Activated CD4-positive, alpha-beta T cell treated with anti-CD3 and anti-CD28 coated beads for 36 hours (primary cell): ENCODE results near the gene ACTG2. TPM values are rescaled to one million over a fixed set of nuclear protein-coding genes. Genes with fewer than 3 reads are reported as not detected.

Source experiments
- ATAC-seq: fragments of 200-7000 bp; cut with Tn5 transposase; one replicate; pipeline ENCODE4 v1.10.0; 2021; ENCODE audit warnings: mild to moderate bottlenecking, moderate library complexity
- CTCF ChIA-PET: fragments of 350-600 bp; sonication (Branson Sonifier 250); formaldehyde crosslinking; loops from one replicate; lab custom pipeline; 2021; ENCODE audit warnings: antibody characterized with exemption; lab: Charles Lee
- POLR2A ChIA-PET: fragments of 350-600 bp; sonication (Branson Sonifier 250); formaldehyde crosslinking; loops from one replicate; lab custom pipeline; 2021; ENCODE audit warnings: antibody characterized with exemption, inconsistent platforms; lab: Charles Lee
- DNase-seq: peaks from one replicate; pipeline ENCODE4 v3.0.0-alpha.2; 2020
- H3K27ac Mint-ChIP-seq: one replicate; pipeline ENCODE4 v1.8.0; 2021; ENCODE audit warnings: mixed read lengths
- H3K27me3 Mint-ChIP-seq: one replicate; pipeline ENCODE4 v1.8.0; 2021; ENCODE audit warnings: mixed read lengths
- H3K36me3 Mint-ChIP-seq: one replicate; pipeline ENCODE4 v1.8.0; 2021; ENCODE audit warnings: low read depth, mixed read lengths
- H3K4me1 Mint-ChIP-seq: one replicate; pipeline ENCODE4 v1.8.0; 2021; ENCODE audit warnings: mixed read lengths
- H3K4me3 Mint-ChIP-seq: one replicate; pipeline ENCODE4 v1.8.0; 2021; ENCODE audit warnings: mild to moderate bottlenecking, moderate library complexity, mixed read lengths
- H3K9me3 Mint-ChIP-seq: one replicate; pipeline ENCODE4 v1.8.0; 2021; ENCODE audit warnings: low read depth, mixed read lengths
- intact Hi-C, 2 experiments: fragments of 100-400 bp; cut with DNase I in 1 of 2; cut with micrococcal nuclease in 1 of 2; formaldehyde crosslinking; loops; one replicate each; pipeline versions ENCODE4 v1.14.2 to v1.15.1; 2022 to 2024; cut with DNase I, micrococcal nuclease
- total RNA-seq, 2 experiments: library from RNA; stranded (reverse); gene quantifications; one replicate each; pipeline ENCODE4 v1.2.3, GENCODE V29; 2021

Gene ACTG2
- total RNA-seq, 2 experiments from 2014 or later, result 0.14 TPM; not detected in 1

GRCh38 chr2:73914667-73915066 lies 21.9 kb downstream of the ACTG2 start:
- CTCF ChIA-PET, result no interaction called here
- DNase-seq, result no peak
- no peak for ATAC-seq
- intact Hi-C loops, result no loop called here
- Mint-ChIP-seq H3K27me3 (no peaks in the 10 kb centered on the region), H3K27ac (no peak overlapping the region), H3K36me3 (no peaks in the 10 kb centered on the region), H3K9me3 (no peaks in the 10 kb centered on the region), H3K4me3 (no peak overlapping the region), H3K4me1 (no peaks in the 10 kb centered on the region)
- POLR2A ChIA-PET, result no interaction called here

GRCh38 chr2:73915437-73915993 lies 22.7 kb downstream of the ACTG2 start:
- POLR2A ChIA-PET, result no interaction called here
- Mint-ChIP-seq H3K27ac (no peak overlapping the region), H3K4me3 (no peak overlapping the region), H3K36me3 (no peaks in the 10 kb centered on the region), H3K4me1 (no peaks in the 10 kb centered on the region), H3K9me3 (no peaks in the 10 kb centered on the region), H3K27me3 (no peaks in the 10 kb centered on the region)
- CTCF ChIA-PET, result no interaction called here
- intact Hi-C loops, result no loop called here
- DNase-seq (no peak), ATAC-seq (no peak)

DNA sequence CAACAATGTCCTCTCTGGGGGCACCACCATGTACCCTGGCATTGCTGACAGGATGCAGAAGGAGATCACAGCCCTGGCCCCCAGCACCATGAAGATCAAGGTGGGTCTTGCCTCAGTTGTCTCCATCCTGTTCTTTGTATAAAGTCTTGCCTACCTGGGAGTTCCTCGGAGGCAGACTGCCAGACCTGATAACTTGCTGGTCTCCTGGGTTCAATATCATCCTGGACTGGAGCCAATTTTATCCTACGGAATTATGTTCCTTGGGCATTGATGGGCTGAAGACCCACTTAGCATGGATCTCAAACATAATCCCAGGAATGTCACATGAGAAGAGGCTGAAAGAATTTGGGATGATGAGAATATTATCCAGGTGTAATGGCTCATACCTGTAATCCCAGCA lies 23.9 kb downstream of the ACTG2 start:
- Mint-ChIP-seq H3K4me3 (no peak overlapping the region), H3K36me3 (no peaks in the 10 kb centered on the region), H3K9me3 (no peaks in the 10 kb centered on the region), H3K27me3 (no peaks in the 10 kb centered on the region), H3K4me1 (peaks cover 4% of the 10 kb centered on the region), H3K27ac (no peak overlapping the region)
- POLR2A ChIA-PET, result no interaction called here
- CTCF ChIA-PET, result interaction anchor here (0.6 kb wide), 1 partner anchor 340 kb away, joined by 4 read pairs; no protein-coding TSS in a partner anchor
- ATAC-seq (no peak), DNase-seq (no peak)
- intact Hi-C loops, result no loop called here

DNA sequence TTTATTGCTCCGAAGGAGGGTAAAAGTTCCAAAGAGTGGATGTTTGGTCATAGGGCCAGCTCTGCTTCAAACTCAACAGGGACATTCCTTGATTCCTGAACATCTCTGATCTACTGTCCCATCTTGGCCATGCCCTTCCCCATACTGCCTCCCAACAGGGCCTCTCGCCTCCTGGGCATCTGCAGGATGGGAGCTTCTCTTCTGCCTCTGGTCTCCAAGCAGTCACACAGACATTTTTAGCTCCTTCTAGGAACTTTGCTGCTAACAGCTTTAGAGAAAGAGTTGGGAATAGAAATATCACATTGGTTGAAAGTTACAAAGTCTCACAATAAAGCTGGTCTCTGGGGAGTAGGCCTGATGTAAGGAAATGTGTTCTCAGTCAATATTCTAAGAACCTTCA lies 24.5 kb downstream of the ACTG2 start:
- intact Hi-C loops, result no loop called here
- no peak for ATAC-seq
- Mint-ChIP-seq H3K4me1 (peaks cover 4% of the 10 kb centered on the region), H3K36me3 (no peaks in the 10 kb centered on the region), H3K4me3 (no peak overlapping the region), H3K27ac (no peak overlapping the region), H3K27me3 (no peaks in the 10 kb centered on the region), H3K9me3 (no peaks in the 10 kb centered on the region)
- CTCF ChIA-PET, result interaction anchor here (0.7 kb wide), 1 partner anchor 41 kb away, joined by 3 read pairs; no protein-coding TSS in a partner anchor
- POLR2A ChIA-PET, result no interaction called here
- DNase-seq, result no peak

GRCh38 chr2:73917696-73918207 lies 24.9 kb downstream of the ACTG2 start:
- DNase-seq, result no peak
- no peaks in the 10 kb centered on the region for H3K36me3 Mint-ChIP-seq
- ChIA-PET CTCF (interaction anchor here (0.7 kb wide), 1 partner anchor 41 kb away, joined by 3 read pairs; no protein-coding TSS in a partner anchor), POLR2A (no interaction called here)
- H3K27ac Mint-ChIP-seq, result no peak overlapping the region
- H3K4me3 Mint-ChIP-seq, result no peak overlapping the region
- H3K4me1 Mint-ChIP-seq, result peaks cover 4% of the 10 kb centered on the region
- ATAC-seq, result no peak
- H3K27me3 Mint-ChIP-seq, result no peaks in the 10 kb centered on the region
- no peaks in the 10 kb centered on the region for H3K9me3 Mint-ChIP-seq
- intact Hi-C loops, result no loop called here

DNA sequence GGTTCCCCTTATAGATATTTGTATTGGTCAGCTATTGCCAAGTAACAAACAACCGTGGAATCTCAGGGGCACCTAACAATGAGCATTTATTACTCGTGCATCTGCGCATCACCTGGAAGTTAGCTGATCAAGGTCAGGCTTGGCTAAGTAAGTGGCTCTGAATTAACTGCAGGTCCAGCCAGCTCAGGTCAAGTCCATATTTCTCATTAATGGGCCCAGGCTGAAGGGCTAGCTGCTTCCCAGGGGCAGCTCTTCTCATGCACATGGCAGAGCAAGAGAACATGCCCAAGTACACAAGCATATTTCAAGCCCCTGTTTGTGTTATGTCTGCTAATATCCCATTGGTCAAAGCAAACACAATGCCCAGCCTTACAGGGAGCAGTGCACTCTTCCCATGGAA lies 26.0 kb downstream of the ACTG2 start:
- Mint-ChIP-seq H3K4me1 (peaks cover 4% of the 10 kb centered on the region), H3K27ac (no peak overlapping the region), H3K9me3 (no peaks in the 10 kb centered on the region), H3K36me3 (no peaks in the 10 kb centered on the region), H3K27me3 (no peaks in the 10 kb centered on the region), H3K4me3 (no peak overlapping the region)
- ChIA-PET POLR2A (no interaction called here), CTCF (interaction anchor here (0.6 to 1.2 kb wide), 2 partner anchors 73 to 233 kb away, joined by 3 read pairs; no protein-coding TSS in a partner anchor)
- intact Hi-C loops, result no loop called here
- no peak for ATAC-seq
- no peak for DNase-seq

DNA sequence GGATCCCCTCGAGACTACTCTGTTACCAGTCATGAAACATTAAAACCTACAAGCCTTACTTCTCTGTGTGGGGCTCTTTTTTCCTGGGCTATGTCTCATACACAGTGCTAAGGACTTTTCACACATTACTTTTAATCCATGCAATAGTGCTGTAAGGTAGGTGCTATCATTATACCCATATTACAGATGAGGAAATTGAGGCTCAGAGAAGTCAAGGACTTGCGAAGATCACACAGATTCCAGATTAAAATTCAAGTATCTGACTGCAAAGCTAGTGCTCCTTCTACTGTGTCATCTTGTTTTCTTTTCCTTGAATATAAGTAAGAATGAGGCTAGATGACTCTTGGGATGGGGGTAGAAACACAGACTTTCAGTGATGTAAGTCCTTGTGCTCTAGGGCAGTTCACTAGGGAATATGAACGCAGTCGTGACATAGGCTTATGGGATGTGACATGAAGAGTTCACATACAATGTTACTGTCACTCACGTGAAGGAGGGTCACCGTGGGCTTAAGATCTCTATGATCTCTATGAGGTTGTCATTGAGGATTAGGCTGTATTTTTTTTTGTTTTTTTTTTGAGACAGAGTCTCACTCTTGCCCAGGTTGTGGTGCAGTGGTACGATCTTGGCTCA lies 26.9 kb downstream of the ACTG2 start:
- intact Hi-C loops, result loop anchor here in 1 of 2 experiments (10.0 kb wide), 1 partner anchor 685 kb away; the partner anchor contains the start of genes CCT7 and PRADC1
- ChIA-PET CTCF (no interaction called here), POLR2A (no interaction called here)
- ATAC-seq (no peak), DNase-seq (no peak)
- Mint-ChIP-seq H3K9me3 (no peaks in the 10 kb centered on the region), H3K4me1 (peaks cover 4% of the 10 kb centered on the region), H3K36me3 (no peaks in the 10 kb centered on the region), H3K4me3 (no peak overlapping the region), H3K27ac (no peak overlapping the region), H3K27me3 (no peaks in the 10 kb centered on the region)

DNA sequence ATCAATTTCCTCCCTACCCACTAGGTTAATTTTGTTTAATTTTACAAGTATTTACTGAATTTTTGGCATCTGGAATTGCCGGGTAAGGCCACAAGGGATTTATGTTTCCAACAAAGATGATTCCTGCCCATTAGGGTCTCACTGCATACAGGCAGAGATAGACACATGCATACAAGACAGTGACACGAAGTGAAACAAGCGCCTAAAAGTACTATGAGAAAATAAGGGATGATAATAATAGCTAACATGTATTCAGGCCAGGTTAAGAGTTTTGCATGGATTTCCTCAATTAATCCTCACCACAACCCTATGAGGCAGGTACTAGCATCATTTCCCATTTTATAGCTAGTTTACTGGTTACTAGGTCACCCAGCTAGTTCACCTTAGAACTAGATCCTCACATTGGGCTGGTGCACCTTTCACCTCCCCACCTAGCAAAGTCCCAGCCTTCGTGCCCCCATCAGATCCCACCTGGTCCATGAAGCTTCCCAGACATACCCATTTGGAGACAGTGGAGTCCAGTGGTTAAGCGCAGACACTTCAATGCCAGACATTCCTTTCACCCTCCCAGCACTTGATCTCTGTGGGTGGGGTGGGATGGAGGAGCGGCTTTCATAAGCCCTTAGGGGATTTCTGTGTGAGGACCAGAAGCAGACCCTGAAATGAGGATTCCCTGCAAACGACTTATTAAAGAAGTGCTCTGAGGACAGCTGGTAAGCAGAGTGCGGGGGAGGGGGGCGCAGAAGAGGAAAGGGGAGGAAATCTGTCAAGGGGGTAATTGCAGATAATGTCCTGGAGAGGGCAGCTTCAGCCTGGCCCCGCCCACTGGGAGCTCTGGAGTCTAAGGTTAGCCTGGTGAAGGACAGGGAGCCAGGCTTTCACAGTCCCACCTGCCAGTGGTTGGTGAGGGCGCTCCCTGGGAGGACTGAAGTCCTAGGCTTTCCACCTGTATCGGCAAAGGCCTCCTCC lies 28.1 kb downstream of the ACTG2 start:
- DNase-seq, result peak; percentile 74
- Mint-ChIP-seq H3K27ac (no peak overlapping the region), H3K4me1 (peaks cover 9% of the 10 kb centered on the region), H3K4me3 (no peak overlapping the region), H3K9me3 (no peaks in the 10 kb centered on the region), H3K36me3 (no peaks in the 10 kb centered on the region), H3K27me3 (no peaks in the 10 kb centered on the region)
- POLR2A ChIA-PET, result interaction anchor here (0.7 kb wide), 1 partner anchor 92 kb away, joined by 4 read pairs; no protein-coding TSS in a partner anchor
- CTCF ChIA-PET, result interaction anchor here (0.7 to 1.7 kb wide), 5 partner anchors 26 to 97 kb away, joined by 3 to 6 read pairs (median 4); no protein-coding TSS in a partner anchor
- peak; percentile 85 for ATAC-seq
- intact Hi-C loops, result loop anchor here in 1 of 2 experiments (10.0 kb wide), 1 partner anchor 686 kb away; the partner anchor contains the start of genes CCT7 and PRADC1

GRCh38 chr2:73921581-73921980 lies 28.8 kb downstream of the ACTG2 start:
- no peaks in the 10 kb centered on the region for H3K27me3 Mint-ChIP-seq
- H3K27ac Mint-ChIP-seq, result no peak overlapping the region
- no peak for ATAC-seq
- ChIA-PET POLR2A (interaction anchor here (0.5 to 0.7 kb wide), 2 partner anchors 93 to 158 kb away, joined by 3 to 4 read pairs; no protein-coding TSS in a partner anchor), CTCF (interaction anchor here (0.7 to 1.7 kb wide), 3 partner anchors 56 to 97 kb away, joined by 3 to 6 read pairs (median 4); no protein-coding TSS in a partner anchor)
- intact Hi-C loops, result loop anchor here in 1 of 2 experiments (10.0 kb wide), 1 partner anchor 687 kb away; the partner anchor contains the start of genes CCT7 and PRADC1
- no peaks in the 10 kb centered on the region for H3K9me3 Mint-ChIP-seq
- H3K36me3 Mint-ChIP-seq, result no peaks in the 10 kb centered on the region
- DNase-seq, result no peak
- H3K4me3 Mint-ChIP-seq, result no peak overlapping the region
- peaks cover 14% of the 10 kb centered on the region for H3K4me1 Mint-ChIP-seq

DNA sequence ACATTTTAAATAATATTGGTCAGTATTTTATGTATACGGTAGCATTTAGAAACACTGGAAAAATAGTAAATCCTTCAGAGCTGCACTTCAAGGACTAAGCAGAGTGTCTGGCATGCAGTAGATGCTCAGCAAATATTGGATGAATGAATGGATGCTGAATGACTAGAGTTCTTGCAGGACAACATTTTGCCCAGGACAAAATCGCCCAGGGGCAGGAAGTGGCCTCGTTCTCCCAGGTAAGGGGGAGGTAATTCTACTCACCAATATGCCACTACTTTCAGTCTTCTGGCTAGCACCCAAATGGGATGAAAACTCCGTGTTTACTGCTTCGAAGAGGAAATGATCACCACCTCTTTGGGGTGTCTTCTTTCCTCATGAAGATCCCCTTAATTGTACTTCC lies 29.9 kb downstream of the ACTG2 start:
- POLR2A ChIA-PET, result no interaction called here
- no peak overlapping the region for H3K27ac Mint-ChIP-seq
- H3K9me3 Mint-ChIP-seq, result no peaks in the 10 kb centered on the region
- no peak overlapping the region for H3K4me3 Mint-ChIP-seq
- intact Hi-C loops, result loop anchor here in 1 of 2 experiments (10.0 kb wide), 1 partner anchor 688 kb away; the partner anchor contains the start of genes CCT7 and PRADC1
- CTCF ChIA-PET, result interaction anchor here (1.0 kb wide), 2 partner anchors 64 to 98 kb away, joined by 4 to 5 read pairs; no protein-coding TSS in a partner anchor
- H3K36me3 Mint-ChIP-seq, result no peaks in the 10 kb centered on the region
- ATAC-seq, result no peak
- H3K4me1 Mint-ChIP-seq, result peaks cover 15% of the 10 kb centered on the region
- DNase-seq, result no peak
- H3K27me3 Mint-ChIP-seq, result no peaks in the 10 kb centered on the region
